Neural progenitor cell (in vitro differentiated cells): ENCODE data around the gene RNF126.
"Not testable (repeated sequence)": the region's sequence is repeated elsewhere in the genome, so short reads cannot be mapped to it uniquely, and the experiment has no call there.

Source experiments
- CTCF ChIP-seq: fragments of 200-600 bp; sonication (generic); IDR thresholded peaks from 2 replicates; pipeline ENCODE4 v1.5.1; 2017; ENCODE audit warnings: antibody characterized with exemption, mild to moderate bottlenecking
- EZH2 ChIP-seq: fragments of 200-600 bp; sonication (generic); IDR thresholded peaks from 2 replicates; pipeline ENCODE4 v1.6.1; 2017; ENCODE audit warnings: antibody characterized with exemption, mild to moderate bottlenecking, moderate library complexity
- EZH2phosphoT487 ChIP-seq: fragments of 200-600 bp; sonication (generic); IDR thresholded peaks from 2 replicates; pipeline ENCODE4 v1.6.1; 2017; ENCODE audit warnings: antibody characterized with exemption

- not testable (repeated sequence) for TF ChIP-seq CTCF, EZH2phosphoT487, EZH2
Observed at GRCh38 chr19:621191-621590, 41.8 kb downstream of the RNF126 start.
